ENCODE measurements around the gene RAB25. TPM values are rescaled to one million over a fixed set of nuclear protein-coding genes. Genes with fewer than 3 reads are reported as not detected.
"Not testable (repeated sequence)": the region's sequence is repeated elsewhere in the genome, so short reads cannot be mapped to it uniquely, and the experiment has no call there.

The RAB25 gene
- not detected for polyA plus RNA-seq (ENCODE audit: insufficient read length)

DNA sequence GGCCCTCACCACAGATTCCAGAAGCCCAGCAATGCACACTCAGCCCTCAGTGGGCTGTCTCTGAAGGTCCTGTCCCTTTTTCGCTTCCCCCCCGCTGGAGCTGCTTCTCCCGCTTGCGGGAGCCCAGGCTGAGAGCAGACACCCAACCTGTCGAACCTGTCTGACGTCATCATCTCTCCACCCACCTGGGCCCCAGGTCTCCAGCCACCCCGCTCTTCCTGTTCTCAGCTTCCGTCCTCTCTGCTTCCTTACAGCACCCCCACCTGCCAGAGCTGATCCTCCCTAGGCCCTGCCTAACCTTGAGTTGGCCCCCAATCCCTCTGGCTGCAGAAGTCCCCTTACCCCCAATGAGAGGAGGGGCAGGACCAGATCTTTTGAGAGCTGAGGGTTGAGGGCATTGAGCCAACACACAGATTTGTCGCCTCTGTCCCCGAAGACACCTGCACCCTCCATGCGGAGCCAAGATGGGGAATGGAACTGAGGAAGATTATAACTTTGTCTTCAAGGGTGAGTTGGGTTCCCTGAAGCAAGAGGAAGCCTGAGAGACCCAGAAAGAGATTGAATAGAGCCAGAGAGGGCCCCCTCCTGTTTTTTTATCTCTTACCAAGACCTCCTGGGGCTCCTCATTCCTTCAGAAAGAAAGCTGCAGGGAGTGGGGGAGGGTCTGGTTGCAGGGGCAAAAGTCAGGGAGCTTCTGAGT, at the start of gene RAB25:
RAB25 (plus strand) TSS at position 224 of the 700 bp plus-strand sequence; CDS start at position 465, 241 bp downstream.
- no peak for DNase-seq (ENCODE audit: low read depth)

DNA sequence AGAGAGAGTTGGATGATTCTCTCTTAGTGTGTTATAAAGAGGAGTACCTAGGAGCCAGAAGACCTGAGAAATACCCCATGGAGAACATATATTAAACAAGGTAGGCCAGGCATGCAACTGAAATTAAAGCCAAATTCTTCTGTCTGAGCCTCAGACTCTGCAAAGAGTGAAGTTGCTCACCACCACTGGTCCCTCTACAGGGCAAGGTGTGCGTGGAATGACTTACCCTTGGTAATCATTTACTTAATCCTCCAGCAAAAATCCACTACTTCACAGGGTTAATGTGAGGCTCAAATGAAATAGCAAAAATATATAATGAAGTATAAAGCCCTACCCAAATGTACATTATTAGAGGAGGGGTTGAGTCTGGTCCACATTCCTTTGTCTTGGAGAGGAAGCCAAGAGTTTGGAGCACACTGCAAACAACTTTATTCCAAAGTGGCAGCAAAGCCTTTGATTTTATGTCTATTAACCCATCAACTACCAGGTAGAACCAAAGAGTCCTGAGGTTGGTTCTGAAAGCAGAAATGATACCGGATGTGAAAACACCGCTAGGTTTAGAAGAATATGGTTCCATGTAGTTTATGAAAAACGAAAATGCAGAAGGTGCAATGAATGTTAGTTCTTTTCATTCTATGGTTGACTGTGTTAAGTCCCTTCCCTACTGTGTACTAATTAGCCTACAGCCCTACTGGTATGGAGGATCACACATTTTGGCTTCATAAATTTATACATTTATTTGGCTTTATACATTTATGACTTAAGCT, 48.7 kb upstream of the RAB25 start:
- DNase-seq (ENCODE audit: low read depth), result no peak

DNA sequence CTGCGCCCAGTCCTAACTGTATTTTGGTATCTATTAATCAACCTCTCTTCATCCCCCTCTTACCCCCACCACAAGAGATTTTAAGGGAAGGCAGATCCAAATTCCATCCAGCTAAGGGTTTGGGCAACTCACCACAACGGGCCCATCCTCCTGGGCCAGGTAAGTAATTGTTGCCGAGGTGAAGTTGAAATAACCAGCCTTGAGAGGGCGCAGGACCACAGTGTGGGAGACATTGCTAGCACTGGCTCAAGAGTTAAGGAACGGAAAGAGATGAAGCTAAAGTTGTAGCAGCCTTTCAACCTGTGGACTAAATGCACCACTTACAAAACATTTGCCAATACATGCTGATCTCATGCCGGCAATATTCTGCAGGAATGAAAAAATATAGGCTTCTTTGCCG, 46.1 kb upstream of the RAB25 start:
- DNase-seq (ENCODE audit: low read depth), result no peak

DNA sequence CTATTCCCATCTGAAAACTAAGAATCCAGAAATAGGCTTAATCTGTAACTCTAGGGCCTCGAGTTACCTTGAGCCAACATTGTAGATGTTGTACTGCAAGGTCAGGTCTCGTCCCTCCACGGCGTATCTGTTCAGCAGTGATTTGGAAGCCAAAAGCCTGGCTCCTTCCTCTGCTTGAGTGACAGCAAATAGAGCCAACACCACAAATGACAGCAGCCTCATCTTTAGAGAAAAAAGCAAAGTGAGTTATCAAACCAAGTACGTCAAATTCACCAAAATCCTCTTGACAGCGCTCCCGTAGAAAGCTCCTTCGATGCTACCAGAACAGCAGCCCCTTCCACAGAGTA, 41.0 kb upstream of the RAB25 start:
- DNase-seq (ENCODE audit: low read depth), result no peak

DNA sequence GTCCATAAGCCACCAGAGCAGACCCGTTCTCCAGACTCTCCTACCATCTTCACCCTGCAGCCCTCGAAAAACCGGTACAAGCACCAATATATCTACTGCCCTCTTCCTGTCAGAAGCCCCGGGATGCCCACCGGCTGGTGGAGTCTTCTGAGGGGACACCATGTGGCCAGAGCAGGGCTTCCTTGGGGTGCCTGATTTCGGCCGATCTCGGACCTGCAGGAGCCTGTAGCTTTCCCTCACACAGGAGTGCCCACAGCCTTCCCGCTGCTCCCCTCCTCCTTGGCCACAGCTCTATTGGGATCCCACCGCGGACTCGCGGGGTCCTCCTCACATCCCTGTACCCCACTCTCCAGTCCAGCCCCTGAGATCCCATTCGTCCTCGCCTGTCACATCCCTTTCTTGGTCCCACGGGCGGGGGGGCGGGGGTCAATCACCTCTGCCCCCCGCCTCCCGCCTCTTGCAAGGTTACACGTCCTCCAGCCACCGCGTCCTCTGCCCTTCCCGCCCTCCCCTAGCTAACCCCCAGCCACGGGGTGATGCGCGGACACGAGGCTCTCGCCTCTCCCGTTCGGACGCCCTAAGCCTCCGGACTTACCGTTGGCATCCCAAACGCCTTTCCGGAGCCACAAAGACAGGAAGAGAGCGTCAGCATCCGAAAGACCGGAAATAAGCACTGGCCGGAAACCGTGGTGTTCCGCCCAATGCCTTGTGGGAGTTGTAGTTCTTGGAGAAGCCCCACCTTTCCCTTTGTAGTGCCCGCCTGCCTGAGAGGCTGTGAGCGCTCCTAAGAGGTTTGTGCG, 40.5 kb upstream of the RAB25 start, which contains the start of gene SSR2:
SSR2 (minus strand) TSS at position 659 of the 800 bp plus-strand sequence. CDS start 784 bp downstream, outside the sequence.
- DNase-seq (ENCODE audit: low read depth), result peak; percentile 90

DNA sequence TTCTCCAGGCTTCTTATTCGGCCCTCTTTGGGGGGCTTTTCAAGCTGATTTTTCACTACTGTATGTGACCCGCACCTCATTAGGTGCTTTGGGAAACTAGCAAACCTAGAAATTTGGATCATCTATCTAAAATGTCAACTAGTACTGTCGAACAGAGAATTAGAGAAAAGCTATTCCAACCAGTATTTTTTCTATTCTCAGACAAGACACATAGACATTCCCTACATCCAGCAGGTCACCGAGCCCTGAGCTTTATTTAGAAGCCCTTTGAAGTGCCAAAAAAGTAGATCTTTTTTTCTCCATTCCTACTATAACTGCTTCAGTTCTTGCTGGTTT, 39.9 kb upstream of the RAB25 start:
- no peak for DNase-seq (ENCODE audit: low read depth)

DNA sequence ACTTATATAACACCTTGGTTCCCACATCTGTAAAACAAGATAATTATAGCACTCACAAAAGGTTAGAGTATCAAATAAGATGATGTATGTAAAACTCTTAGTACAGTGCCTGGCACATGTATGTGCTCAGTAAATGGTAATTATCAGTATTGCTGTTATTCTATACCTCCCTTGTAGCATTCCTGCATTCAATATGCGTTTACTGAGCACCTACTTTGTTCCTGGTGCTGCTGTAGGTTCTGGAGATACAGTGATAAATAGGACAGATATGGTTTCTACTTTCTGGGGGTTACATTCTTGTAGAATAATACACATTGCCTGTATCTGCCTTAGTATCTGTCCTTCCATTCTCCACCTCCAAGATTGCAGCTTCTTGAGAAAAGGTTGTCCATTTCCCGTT, 39.0 kb upstream of the RAB25 start:
- no peak for DNase-seq (ENCODE audit: low read depth)

DNA sequence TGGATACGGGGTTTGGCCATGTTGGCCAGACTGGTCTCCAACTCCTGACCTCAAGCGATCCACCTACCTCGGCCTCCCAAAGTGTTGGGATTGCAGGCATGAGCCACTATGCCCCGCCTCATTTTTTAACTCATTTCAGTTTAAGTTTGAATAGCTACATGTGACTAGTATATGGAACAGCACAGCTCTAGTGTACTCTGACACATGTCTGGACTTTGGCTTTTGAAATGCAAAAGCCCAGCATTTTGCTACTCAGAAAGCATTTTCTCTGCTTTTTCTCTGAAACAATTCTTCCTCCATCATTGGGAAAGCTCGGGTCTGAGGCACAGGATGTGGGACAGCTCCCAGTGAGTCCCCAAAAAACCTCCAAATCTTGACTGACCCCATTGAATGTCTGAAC, 36.2 kb upstream of the RAB25 start:
- DNase-seq (ENCODE audit: low read depth), result no peak

DNA sequence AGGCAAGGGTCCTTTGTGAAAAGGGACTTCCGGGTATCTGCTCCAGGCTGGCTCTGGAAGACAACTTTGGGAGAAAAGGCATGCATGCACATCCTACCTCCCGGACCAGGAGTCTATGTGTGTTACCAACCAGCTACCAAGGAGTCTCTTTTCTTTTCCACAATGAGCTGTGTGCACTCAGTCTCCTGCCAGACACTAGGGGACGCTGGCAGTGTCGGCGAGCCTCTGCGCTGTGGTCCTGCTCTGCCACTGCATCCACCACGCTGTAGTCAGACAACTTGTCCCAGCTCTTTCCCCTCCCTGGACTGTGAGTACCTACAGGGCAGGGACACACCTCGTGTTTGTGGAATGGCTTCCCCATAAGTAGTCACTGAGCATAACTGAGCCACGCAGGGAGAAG, 35.1 kb upstream of the RAB25 start:
- DNase-seq (ENCODE audit: low read depth), result no peak

DNA sequence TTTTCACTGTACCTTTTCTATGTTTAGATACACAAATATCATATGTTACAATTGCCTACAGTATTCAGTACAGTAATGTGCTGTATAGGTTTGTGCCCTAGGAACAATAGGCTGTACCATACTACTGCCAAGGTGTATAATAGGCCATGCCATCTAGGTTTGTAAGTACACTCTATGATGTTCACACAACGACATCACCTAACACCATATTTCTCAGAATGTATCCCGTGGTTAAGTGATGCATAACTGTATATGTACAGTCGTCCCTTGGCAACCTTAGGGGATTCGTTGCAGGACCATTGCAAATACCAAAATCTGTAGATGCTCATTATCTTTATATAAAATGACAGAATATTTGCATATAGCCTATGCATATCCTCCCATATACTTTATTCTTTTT, 34.4 kb upstream of the RAB25 start:
- no peak for DNase-seq (ENCODE audit: low read depth)

DNA sequence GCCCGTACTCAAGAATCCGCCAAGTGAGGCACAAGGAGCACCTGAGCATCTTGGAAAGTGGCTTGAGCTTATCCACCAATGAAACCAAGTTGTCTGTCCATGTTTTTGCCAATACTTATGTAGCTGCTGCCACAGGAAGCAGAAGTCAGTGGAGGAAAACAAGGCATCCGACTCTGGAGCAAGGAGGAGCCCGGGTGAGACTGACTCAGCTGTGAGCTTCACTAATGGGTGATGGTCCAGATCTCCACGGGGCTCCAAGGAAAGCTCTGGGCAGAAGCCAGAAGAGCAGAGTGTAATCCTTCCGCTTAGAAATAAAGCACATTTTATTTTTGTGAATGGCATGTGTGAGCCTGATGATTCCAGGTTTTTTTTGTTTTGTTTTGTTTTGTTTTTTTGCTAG, 27.9 kb upstream of the RAB25 start:
- no peak for DNase-seq (ENCODE audit: low read depth)

DNA sequence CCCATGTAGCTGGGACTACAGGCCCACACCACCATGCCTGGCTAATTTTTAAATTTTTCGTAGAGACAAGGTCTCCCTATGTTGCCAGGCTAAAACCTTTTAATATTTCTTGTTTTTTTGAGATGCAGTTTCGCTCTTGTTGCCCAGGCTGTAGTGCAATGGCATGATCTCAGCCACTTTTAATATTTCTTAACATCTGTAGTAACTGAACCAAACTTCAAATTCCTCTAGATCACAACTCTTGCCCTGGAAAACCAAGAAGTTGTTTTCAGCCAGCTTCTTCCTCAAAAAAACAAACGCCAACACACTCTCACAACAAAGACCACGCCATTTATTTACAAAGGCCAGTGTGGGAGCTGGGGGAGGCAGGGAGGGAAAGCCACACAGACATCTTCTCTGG, 26.0 kb upstream of the RAB25 start:
- DNase-seq (ENCODE audit: low read depth), result not testable (repeated sequence)

DNA sequence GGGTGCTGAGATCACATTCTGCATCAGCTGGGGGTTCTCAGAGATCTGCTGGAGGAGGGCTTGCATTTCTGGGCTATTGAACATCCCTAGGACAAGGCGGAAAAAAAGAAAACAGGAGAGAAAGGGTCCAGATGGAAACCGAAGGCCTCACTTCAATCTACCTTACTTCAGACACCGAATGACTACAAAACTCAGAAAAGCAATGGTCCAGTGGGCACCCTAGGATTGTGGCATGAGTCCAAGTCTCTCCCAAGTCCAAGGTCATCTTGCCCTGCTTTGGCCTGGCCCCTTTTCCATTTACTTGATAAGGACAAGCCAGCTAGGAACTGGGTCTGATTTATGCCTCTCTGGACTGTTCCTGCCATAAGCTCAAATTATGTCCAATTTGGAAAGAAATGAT, 18.1 kb upstream of the RAB25 start:
- no peak for DNase-seq (ENCODE audit: low read depth)

DNA sequence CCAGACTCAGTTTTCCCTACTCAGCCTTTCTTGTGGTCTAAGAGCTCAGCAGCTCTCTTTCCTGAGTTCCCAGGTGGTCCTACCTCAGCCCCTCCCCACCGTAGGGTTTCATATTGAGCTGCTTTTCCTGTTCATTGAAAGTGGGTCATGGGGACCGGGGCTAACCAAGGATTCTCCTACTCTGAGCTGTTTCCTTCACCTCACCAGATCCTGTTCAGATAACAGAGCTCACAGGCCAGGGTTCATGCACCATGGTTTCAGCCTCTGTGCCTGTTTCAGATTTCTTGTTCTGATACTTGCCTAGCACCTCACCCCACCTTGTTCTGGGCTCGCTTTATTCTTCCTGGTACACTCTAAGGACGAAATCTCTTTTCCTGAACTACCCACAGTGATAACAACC, 15.9 kb upstream of the RAB25 start:
- no peak for DNase-seq (ENCODE audit: low read depth)

DNA sequence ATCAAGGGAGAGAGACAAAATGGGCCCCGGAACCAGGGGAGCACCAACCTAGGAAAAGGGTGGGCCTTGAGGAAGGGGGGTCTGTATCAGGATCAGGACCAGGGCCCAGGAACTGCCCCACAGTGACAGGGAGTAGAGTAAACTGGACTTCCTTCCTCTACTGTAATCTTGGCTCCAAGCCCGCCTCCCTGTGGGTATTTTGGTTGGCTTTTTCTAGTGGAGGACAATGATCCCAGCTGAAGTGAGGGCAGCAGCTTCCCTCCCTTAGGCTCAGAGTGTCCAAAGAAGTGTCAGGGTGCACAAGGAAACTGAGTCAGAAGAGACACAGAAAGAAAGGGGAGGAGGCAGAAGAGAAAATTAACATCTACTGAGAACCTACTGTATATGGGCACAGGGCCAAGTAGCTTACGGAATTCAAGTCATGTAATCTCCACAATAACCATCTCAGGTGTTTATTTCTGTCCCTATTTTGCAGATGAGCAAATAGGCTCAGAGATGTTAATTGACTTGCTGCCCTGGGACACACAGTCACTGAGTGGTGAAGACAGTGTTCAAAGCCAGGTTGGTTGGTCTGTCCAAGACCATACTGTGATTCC, 12.2 kb upstream of the RAB25 start:
- DNase-seq (ENCODE audit: low read depth), result no peak

DNA sequence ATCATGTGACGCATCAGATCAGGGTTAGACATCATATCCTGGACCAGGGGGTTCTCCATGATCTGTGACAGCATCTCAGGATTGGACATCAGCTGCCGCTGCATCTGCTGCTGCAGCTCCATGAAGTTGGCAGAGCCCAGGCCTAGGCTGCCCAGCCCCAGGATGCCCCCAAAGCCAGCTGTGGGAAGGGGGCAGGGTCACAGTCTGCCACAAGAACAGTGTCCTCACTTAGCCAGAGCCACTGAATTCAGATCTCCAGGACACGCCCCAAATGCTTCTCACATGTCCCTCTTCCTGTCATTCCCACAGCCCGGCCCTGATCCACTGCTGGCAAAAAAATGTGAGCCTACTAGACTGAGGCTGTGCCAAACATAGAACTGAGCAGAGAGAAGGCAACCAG, 10.6 kb upstream of the RAB25 start:
- DNase-seq (ENCODE audit: low read depth), result no peak

DNA sequence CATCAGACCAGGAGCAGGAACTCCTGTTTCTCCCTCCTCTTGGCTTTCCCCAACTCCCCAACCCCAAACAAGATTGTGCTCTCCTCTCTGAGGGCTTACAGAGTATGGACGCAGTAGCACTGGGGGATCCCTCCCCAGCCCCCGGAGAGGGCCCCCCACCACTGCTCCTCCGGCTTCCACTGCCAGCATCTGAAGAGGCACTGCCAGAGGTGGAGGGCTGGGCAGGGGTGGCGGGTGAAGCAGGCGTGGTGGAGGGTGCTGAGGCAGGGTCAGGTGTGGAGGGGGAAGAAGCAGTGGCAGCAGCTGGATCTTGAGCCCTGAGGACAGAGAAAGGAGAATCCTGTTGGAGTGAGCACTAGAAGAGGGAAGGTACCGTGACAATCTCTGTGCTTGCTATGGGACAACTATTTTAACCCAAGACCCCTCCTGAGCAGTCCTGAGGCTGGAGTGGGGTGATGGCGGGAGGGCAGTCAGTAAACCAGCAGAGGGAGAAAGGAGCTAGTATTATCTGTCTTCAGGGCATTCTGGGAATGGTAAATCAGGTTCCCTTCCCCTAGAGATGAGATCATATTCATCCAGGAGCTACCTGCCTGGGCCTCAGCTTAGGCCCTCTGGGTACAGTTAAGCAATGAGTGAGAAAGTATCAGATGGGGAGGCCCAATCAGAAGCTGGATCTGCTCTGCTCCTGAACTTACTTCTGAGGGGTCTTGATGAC, 9.8 kb upstream of the RAB25 start:
- DNase-seq (ENCODE audit: low read depth), result no peak

DNA sequence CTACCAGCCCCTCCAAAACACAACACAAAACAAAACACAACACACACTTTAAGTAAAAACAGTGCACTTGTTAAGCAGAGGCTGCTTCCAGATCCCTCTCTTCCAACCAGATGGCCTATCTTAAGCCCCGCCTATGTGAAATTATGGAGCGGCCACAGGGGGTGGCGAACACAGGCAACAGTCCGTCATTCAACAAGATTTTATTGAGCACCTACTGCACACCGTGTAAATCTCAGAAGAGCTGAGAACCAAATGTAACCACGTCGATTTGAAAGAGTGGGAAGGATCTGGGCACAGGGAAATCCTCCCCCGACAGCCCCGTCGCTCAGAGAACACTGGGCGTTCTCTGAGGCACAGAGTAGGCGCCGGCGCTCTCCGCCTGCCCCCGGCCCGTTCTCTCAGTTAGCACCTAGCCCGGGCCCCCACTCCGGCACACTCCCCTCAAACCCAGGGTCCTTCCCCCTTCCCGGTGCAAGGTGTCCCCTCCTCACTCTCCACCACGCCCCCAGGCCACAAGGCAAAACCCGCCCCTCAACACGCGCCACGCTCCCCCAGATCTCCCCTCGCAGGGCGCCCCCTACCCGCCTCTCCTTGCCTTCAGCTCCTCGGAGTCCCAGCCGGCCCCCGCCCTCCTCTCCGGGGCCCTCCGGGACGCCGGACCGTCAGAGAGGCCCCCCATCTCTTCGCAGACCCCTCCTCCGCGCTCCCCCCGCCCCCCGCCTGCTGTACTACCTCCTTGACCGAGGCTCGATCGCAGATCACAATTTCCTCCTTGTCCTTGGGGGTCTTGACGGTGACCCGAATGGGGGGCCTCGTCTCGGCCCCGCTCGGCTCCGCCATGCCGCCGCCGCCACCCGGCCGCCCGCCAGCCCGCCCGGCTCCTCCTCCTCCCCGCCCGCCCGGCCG, 7.8 kb upstream of the RAB25 start:
- no peak for DNase-seq (ENCODE audit: low read depth)

DNA sequence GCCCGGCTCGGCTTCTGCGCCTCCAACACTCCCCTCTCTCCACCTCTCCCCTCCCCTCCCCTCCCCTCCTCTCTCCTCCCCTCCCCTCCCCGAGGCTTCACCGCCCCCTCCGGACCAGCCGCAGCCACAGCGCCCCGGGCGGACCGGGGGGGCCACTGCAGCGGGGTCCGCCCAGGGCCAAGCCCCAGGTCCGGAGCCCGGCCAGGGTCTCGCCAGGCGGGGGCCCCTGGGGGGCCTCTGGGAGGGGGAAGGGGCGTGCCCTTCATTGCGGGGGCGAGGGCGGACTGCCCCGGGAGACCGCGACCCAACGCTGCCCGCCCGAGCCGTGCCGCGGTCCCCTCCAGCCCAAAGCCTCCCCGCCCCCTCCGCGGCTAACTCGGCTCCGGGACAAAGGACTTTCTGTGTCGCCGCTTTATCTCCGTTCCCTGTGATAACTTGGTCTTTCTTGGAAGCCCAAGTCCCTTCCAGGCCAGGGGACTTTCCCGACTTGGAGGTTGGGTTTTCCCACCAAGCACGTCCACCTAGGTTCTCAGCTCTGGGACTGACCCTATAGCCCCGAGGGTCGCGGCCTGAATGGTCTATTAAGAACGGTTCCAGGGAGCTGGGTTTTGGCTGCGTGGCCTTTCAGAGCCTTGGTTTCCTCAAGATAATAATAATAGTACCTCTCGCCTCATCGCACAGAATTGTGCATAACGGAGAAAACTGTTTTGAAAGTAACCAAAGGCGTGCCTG, 7.0 kb upstream of the RAB25 start, which contains the start of gene UBQLN4:
UBQLN4 (minus strand) TSS at position 31 of the 732 bp plus-strand sequence. CDS start 97 bp downstream, outside the sequence.
- DNase-seq (ENCODE audit: low read depth), result peak; percentile 61

Data from forelimb muscle (tissue), 1 donor.